Progenitor cell of endocrine pancreas (in vitro differentiated cells): ENCODE data around the gene GAS2. TPM values are rescaled to one million over a fixed set of nuclear protein-coding genes. Genes with fewer than 3 reads are reported as not detected.

Experiments used
- DNase-seq: peaks from one replicate; pipeline ENCODE4 v3.0.0; 2021; ENCODE audit warnings: low spot score; ENCODE audit not compliant: unreplicated experiment
- H3K27ac Mint-ChIP-seq: 2 replicates; pipeline ENCODE4 v1.8.0; 2021; ENCODE audit warnings: mild to moderate bottlenecking, moderate library complexity, mixed read lengths
- H3K27me3 Mint-ChIP-seq: 2 replicates; pipeline ENCODE4 v1.8.0; 2021; ENCODE audit warnings: mixed read lengths
- H3K36me3 Mint-ChIP-seq: 2 replicates; pipeline ENCODE4 v1.8.0; 2022; ENCODE audit warnings: mixed read lengths; ENCODE audit not compliant: insufficient read depth
- H3K4me1 Mint-ChIP-seq: 2 replicates; pipeline ENCODE4 v1.8.0; 2021; ENCODE audit warnings: low read depth, mixed read lengths
- H3K4me3 Mint-ChIP-seq: 2 replicates; pipeline ENCODE4 v1.8.0; 2021; ENCODE audit warnings: low read depth, mild to moderate bottlenecking, moderate library complexity, mixed read lengths
- H3K9me3 Mint-ChIP-seq: 2 replicates; pipeline ENCODE4 v1.8.0; 2021; ENCODE audit warnings: low read depth, mixed read lengths
- total RNA-seq: library from RNA; stranded (reverse); gene quantifications from 2 replicates; pipeline ENCODE4 v1.2.1, GENCODE V29; 2021
- TF ChIP-seq, protein P1 (sequence below): fragments of 200-600 bp; sonication (generic); IDR thresholded peaks from one replicate; pipeline ENCODE4 v1.5.0; 2021; ENCODE audit warnings: antibody characterized with exemption, mild to moderate bottlenecking; ENCODE audit not compliant: unreplicated experiment

Gene GAS2
- total RNA-seq, 1 donor from 2014 or later = 14.5 TPM

DNA sequence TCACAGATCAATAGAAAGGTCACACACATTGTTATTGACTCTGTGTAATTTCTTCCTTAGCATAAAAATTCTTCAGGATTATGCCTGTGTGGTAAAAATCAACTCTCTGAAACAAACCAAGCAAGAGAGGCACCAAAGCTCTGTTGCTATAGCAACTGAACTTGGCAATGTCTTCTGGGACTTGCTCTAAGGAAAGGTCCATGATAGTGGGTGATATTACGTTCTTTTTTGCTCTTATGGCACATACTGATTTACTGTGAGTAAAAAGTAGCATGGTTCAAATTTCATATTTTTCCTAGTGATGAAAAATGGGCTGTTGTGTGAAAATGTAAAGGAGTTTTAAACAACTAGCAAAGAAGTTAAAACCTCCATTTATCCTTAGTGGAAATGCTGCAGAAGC is 96.8 kb downstream of the GAS2 start:
- Mint-ChIP-seq H3K36me3 (no peaks in the 10 kb centered on the region), H3K27me3 (no peaks in the 10 kb centered on the region), H3K4me1 (peaks cover 2% of the 10 kb centered on the region), H3K9me3 (no peaks in the 10 kb centered on the region), H3K4me3 (no peak overlapping the region), H3K27ac (no peak overlapping the region)
- TF ChIP-seq, protein P1, sequence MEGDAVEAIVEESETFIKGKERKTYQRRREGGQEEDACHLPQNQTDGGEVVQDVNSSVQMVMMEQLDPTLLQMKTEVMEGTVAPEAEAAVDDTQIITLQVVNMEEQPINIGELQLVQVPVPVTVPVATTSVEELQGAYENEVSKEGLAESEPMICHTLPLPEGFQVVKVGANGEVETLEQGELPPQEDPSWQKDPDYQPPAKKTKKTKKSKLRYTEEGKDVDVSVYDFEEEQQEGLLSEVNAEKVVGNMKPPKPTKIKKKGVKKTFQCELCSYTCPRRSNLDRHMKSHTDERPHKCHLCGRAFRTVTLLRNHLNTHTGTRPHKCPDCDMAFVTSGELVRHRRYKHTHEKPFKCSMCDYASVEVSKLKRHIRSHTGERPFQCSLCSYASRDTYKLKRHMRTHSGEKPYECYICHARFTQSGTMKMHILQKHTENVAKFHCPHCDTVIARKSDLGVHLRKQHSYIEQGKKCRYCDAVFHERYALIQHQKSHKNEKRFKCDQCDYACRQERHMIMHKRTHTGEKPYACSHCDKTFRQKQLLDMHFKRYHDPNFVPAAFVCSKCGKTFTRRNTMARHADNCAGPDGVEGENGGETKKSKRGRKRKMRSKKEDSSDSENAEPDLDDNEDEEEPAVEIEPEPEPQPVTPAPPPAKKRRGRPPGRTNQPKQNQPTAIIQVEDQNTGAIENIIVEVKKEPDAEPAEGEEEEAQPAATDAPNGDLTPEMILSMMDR = no peak
- DNase-seq = no peak

DNA sequence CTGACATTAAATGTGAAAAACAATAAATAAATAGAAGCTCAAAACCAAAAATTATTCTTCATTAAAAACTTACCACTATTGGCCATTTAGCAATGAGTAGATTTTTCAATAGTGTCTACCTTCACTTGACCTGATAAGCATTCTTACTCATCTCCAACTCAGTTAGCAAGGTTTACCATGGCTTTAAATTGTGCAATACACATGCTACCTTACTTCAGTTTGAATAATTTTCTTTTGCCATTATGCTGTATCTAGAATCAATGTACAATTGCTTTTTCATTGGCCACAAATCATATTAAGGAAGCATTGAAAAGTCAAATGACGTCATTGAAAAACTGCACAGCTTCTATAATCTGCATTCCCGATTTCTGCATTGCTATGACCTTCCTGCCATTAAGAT is 98.3 kb downstream of the GAS2 start:
- TF ChIP-seq, protein P1 = no peak
- no peaks in the 10 kb centered on the region for H3K36me3 Mint-ChIP-seq
- H3K27ac Mint-ChIP-seq = no peak overlapping the region
- no peak for DNase-seq
- no peak overlapping the region for H3K4me3 Mint-ChIP-seq
- no peaks in the 10 kb centered on the region for H3K27me3 Mint-ChIP-seq
- peaks cover 2% of the 10 kb centered on the region for H3K9me3 Mint-ChIP-seq
- H3K4me1 Mint-ChIP-seq = peaks cover 2% of the 10 kb centered on the region

DNA sequence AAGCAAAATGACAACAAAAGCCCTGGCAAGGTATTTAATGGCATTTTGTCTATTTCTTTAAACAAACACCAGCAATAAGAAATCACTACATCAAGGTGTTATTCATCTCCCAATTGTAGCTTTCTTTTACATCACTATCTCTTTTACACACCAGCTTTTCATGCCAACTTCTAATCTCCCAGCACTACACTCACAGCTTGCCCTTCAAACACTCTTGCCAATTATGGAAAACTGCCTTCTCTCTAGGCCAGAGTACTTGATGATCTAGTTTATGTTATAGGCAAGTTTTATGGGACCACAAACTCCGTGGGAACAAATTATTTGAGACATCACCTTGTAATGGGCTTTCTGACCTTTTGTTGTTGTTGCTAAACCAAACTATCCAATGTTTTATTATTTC is 101.9 kb downstream of the GAS2 start:
- no peak for DNase-seq
- Mint-ChIP-seq H3K4me3 (no peak overlapping the region), H3K27ac (no peak overlapping the region), H3K4me1 (peaks cover 5% of the 10 kb centered on the region), H3K36me3 (no peaks in the 10 kb centered on the region), H3K27me3 (no peaks in the 10 kb centered on the region), H3K9me3 (peaks cover 5% of the 10 kb centered on the region)
- TF ChIP-seq, protein P1 = no peak

DNA sequence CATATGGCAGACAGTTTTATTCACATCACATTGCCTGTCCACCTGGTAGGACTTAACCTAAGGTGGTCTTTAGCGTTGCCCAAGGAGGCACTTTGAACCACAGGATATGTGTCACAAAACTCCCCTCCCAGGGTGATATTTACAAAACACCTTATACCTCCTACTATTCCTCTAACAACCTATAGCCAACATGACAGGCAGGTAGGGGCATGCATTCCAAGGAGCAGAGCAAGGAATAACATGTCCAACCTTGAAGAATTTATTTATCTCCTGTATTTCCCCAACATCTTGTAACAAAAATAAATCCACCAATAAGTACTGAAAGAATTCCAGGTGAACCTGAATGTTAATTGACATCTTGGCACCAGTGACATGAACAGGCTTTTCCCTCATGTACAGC is 102.7 kb downstream of the GAS2 start:
- Mint-ChIP-seq H3K9me3 (peaks cover 5% of the 10 kb centered on the region), H3K36me3 (no peaks in the 10 kb centered on the region), H3K4me1 (peaks cover 5% of the 10 kb centered on the region), H3K4me3 (no peak overlapping the region), H3K27ac (no peak overlapping the region), H3K27me3 (no peaks in the 10 kb centered on the region)
- no peak for DNase-seq
- TF ChIP-seq, protein P1 = no peak

DNA sequence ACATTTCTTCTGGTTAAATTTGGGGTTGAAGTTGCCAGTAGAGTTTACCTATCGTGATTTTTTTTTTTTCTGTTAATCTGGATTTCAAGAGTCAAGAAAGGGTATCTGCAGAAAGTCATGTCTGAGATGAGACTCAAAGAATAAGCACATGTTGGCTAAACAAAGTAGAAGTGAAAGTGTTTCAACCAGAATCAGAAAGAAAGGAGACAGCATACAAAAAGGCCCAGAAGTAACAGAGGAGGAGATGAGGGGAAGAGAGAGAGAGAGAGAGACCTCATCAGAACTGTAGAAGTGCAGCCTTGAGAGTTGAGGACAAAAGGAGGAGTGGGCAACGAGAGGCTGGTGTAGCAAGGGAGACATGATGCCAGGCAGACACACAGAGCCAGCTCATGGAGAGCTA is 108.3 kb downstream of the GAS2 start:
- Mint-ChIP-seq H3K9me3 (peaks cover 3% of the 10 kb centered on the region), H3K27ac (no peak overlapping the region), H3K4me1 (peaks cover 5% of the 10 kb centered on the region)

More for the DNA sequence above, 108.3 kb downstream of the GAS2 start:
- Mint-ChIP-seq H3K4me3 (no peak overlapping the region), H3K27me3 (no peaks in the 10 kb centered on the region), H3K36me3 (no peaks in the 10 kb centered on the region)
- TF ChIP-seq, protein P1 = no peak
- DNase-seq = no peak
